Measurements from ENCODE around the gene PSME4. TPM values are rescaled to one million over a fixed set of nuclear protein-coding genes. Genes with fewer than 3 reads are reported as not detected.

Gene PSME4
- total and polyA plus RNA-seq, 2 donors (not counting 1 experiment from before 2014, with no cell fraction given), result 34.5 to 61.9 TPM

DNA sequence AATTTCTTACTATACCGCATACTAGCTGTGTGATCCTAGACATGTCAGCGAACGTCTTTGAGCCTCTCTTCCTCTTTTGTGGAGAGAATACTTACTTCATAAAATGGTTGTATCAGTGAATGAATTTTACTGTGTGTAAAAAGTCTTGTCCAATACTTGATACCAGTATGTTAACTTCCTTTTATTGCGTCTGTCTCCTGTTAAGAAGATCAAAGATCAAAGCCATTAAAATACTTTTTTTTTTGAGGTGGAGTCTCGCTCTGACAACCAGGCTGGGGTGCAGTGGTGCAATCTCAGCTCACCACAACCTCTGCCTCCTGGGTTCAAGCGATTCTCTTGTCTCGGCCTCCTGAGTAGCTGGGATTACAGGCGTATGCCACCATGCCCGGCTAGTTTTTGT is 150.7 kb downstream of the PSME4 start:
- intact Hi-C loops (cut with micrococcal nuclease), result no loop called here

DNA sequence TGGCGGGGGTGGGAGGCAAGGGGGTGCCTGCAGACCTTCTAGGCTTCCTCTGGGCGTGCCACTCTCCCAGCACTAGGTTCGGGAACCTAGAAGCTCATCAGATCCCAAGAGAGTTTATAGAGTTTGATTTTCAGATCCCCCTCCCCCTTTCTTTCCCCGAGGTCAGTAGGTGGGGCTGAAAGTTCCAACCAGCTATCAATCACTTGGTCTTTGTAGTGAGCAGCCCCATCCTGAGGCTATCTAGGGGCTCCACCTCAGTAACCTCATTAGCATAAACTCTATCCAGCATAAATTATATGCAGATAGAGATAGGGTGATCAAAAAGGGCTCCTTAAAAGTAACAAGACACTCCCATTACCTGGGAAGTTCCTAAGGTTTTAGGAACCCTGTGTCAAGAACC is 151.2 kb downstream of the PSME4 start:
- Histone ChIP-seq H3K27ac (ENCODE audit: low read length in 2 of 2) (no peak overlapping the region), H3K4me3 (ENCODE audit: control extremely low read depth in 1 of 5, extremely low read depth in 1 of 5, insufficient read depth in 1 of 5, low read depth in 2 of 5, low read length in 4 of 5) (no peak overlapping the region), H4K20me1 (ENCODE audit: control insufficient read depth, insufficient read depth, low read length, poor library complexity, severe bottlenecking) (no peaks in the 10 kb centered on the region), H3K79me2 (ENCODE audit: control insufficient read depth, insufficient read depth, low read length) (no peaks in the 10 kb centered on the region), H3K36me3 (replicated peaks in 1 of 2; ENCODE audit: control extremely low read depth in 1 of 2, control insufficient read depth in 1 of 2, extremely low read depth in 1 of 2, insufficient read depth in 2 of 2, low read length in 1 of 2) (peaks cover 7 to 35% of the 10 kb centered on the region in 2 experiments), H2AFZ (ENCODE audit: insufficient read depth, low read depth, low read length, poor library complexity, severe bottlenecking) (no peak overlapping the region), H3K9me3 (ENCODE audit: control extremely low read depth in 1 of 3, control insufficient read depth in 2 of 3, insufficient read depth in 1 of 3, low read length in 2 of 3) (no peaks in the 10 kb centered on the region), H3K27me3 (replicated peaks in 1 of 4; ENCODE audit: control extremely low read depth in 1 of 4, control insufficient read depth in 3 of 4, insufficient read depth in 4 of 4, low read length in 3 of 4) (no peaks in the 10 kb centered on the region), H3K9ac (ENCODE audit: low read length) (no peak overlapping the region), H3K4me2 (replicated peaks; ENCODE audit: low read depth, low read length, poor library complexity, severe bottlenecking) (no peak overlapping the region), H3K4me1 (ENCODE audit: control insufficient read depth in 2 of 2, insufficient read depth in 2 of 2, low read length in 2 of 2) (no peaks in the 10 kb centered on the region)
- no peaks in the 10 kb centered on the region for H3K4me1 Mint-ChIP-seq
- no peak for ATAC-seq (ENCODE audit: low read depth)
- no peak for DNase-seq
- ChIA-PET POLR2A (no interaction called here), CTCF (no interaction called here)
- H3K27ac Mint-ChIP-seq, result no peak overlapping the region
- TF ChIP-seq, protein P1, sequence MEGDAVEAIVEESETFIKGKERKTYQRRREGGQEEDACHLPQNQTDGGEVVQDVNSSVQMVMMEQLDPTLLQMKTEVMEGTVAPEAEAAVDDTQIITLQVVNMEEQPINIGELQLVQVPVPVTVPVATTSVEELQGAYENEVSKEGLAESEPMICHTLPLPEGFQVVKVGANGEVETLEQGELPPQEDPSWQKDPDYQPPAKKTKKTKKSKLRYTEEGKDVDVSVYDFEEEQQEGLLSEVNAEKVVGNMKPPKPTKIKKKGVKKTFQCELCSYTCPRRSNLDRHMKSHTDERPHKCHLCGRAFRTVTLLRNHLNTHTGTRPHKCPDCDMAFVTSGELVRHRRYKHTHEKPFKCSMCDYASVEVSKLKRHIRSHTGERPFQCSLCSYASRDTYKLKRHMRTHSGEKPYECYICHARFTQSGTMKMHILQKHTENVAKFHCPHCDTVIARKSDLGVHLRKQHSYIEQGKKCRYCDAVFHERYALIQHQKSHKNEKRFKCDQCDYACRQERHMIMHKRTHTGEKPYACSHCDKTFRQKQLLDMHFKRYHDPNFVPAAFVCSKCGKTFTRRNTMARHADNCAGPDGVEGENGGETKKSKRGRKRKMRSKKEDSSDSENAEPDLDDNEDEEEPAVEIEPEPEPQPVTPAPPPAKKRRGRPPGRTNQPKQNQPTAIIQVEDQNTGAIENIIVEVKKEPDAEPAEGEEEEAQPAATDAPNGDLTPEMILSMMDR (IDR thresholded peaks at IDR 0.05), result no peak
- H3K27me3 Mint-ChIP-seq, result no peaks in the 10 kb centered on the region
- H3K9me3 Mint-ChIP-seq (ENCODE audit: insufficient read depth), result no peaks in the 10 kb centered on the region
- WGBS (ENCODE audit: insufficient coverage), result 80% methylated on average over 1 of the region's 4 CpGs
- no peak overlapping the region for H3K4me3 Mint-ChIP-seq
- intact Hi-C loops (cut with micrococcal nuclease), result no loop called here

More for the DNA sequence above, 150.7 kb downstream of the PSME4 start:
- Histone ChIP-seq H3K79me2 (ENCODE audit: control insufficient read depth, insufficient read depth, low read length) (no peaks in the 10 kb centered on the region), H3K9me3 (ENCODE audit: control extremely low read depth in 1 of 3, control insufficient read depth in 2 of 3, insufficient read depth in 1 of 3, low read length in 2 of 3) (no peaks in the 10 kb centered on the region), H3K4me3 (ENCODE audit: control extremely low read depth in 1 of 5, extremely low read depth in 1 of 5, insufficient read depth in 1 of 5, low read depth in 2 of 5, low read length in 4 of 5) (no peak overlapping the region), H3K4me2 (replicated peaks; ENCODE audit: low read depth, low read length, poor library complexity, severe bottlenecking) (no peak overlapping the region), H4K20me1 (ENCODE audit: control insufficient read depth, insufficient read depth, low read length, poor library complexity, severe bottlenecking) (no peaks in the 10 kb centered on the region), H3K27me3 (replicated peaks in 1 of 4; ENCODE audit: control extremely low read depth in 1 of 4, control insufficient read depth in 3 of 4, insufficient read depth in 4 of 4, low read length in 3 of 4) (no peaks in the 10 kb centered on the region), H2AFZ (ENCODE audit: insufficient read depth, low read depth, low read length, poor library complexity, severe bottlenecking) (no peak overlapping the region), H3K4me1 (ENCODE audit: control insufficient read depth in 2 of 2, insufficient read depth in 2 of 2, low read length in 2 of 2) (no peaks in the 10 kb centered on the region), H3K9ac (ENCODE audit: low read length) (no peak overlapping the region), H3K36me3 (replicated peaks in 1 of 2; ENCODE audit: control extremely low read depth in 1 of 2, control insufficient read depth in 1 of 2, extremely low read depth in 1 of 2, insufficient read depth in 2 of 2, low read length in 1 of 2) (peaks cover 7 to 34% of the 10 kb centered on the region in 2 experiments), H3K27ac (ENCODE audit: low read length in 2 of 2) (no peak overlapping the region)
- ChIA-PET CTCF (no interaction called here), POLR2A (no interaction called here)
- WGBS (ENCODE audit: insufficient coverage), result no CpG with 5 or more reads among the region's 9 CpGs
- Mint-ChIP-seq H3K27ac (no peak overlapping the region), H3K27me3 (no peaks in the 10 kb centered on the region), H3K4me1 (no peaks in the 10 kb centered on the region), H3K4me3 (no peak overlapping the region), H3K9me3 (ENCODE audit: insufficient read depth) (no peaks in the 10 kb centered on the region)
- no peak for DNase-seq
- ATAC-seq (ENCODE audit: low read depth), result no peak
- TF ChIP-seq, protein P1 (IDR thresholded peaks at IDR 0.05), result no peak
- TF ChIP-seq EZH2 (IDR thresholded peaks at IDR 0.05; ENCODE audit: borderline replicate concordance, insufficient read depth, low read depth, low read length, poor library complexity, severe bottlenecking), result no peak
